HCT116 (cell line): ENCODE data around the gene SERF2. TPM values are rescaled to one million over a fixed set of nuclear protein-coding genes. Genes with fewer than 3 reads are reported as not detected.

Experiments used
- ATAC-seq: fragments of 200-7000 bp; cut with Tn5 transposase; 2 replicates; pipeline ENCODE4 v1.9.1; 2020; ENCODE audit warnings: mild to moderate bottlenecking, moderate library complexity
- BruUV-seq: library from RNA; stranded (reverse); fragments of 400-500 nt; replicated peaks from 2 replicates; lab custom pipeline; 2021; lab: Mats Ljungman, UMichigan
- CTCF ChIA-PET: fragments of 300-600 bp; sonication (Branson Sonifier 250); formaldehyde crosslinking; loops from one replicate; lab custom pipeline; 2021; ENCODE audit warnings: antibody characterized with exemption; lab: Charles Lee
- POLR2A ChIA-PET: fragments of 300-600, 350-600 bp; sonication (Branson Sonifier 250); formaldehyde crosslinking; loops from one replicate; lab custom pipeline; 2021; ENCODE audit warnings: antibody characterized with exemption; lab: Charles Lee
- RAD21 ChIA-PET, 2 experiments: fragments of 300-600 bp; sonication (Branson Sonifier 250); formaldehyde crosslinking; loops; one replicate each; lab custom pipeline; 2023; ENCODE audit warnings: low total read pairs in 2 of 2; ENCODE audit not compliant: uncharacterized antibody in 2 of 2, unreplicated experiment in 2 of 2, low non-redundant PET in 1 of 2; lab: Charles Lee
- DNase-seq: peaks from one replicate; pipeline ENCODE4 v3.0.0-alpha.2; 2010; ENCODE audit warnings: low read depth, low spot score
- H2AFZ ChIP-seq: fragments of 200-600 bp; shearing (Covaris generic), sonication (generic); 2 replicates; pipeline ENCODE4 v1.6.1; 2017; ENCODE audit warnings: low read depth, mixed run types, mixed read lengths, antibody characterized with exemption, low read length; ENCODE audit not compliant: poor library complexity, severe bottlenecking
- H3K27ac ChIP-seq: 2 replicates; pipeline ENCODE4 v1.5.1; 2012; ENCODE audit warnings: low read depth, low read length
- H3K27me3 ChIP-seq: fragments of 200-600 bp; sonication (generic); 2 replicates; pipeline ENCODE4 v1.6.1; 2016; ENCODE audit warnings: mixed run types, low read length, mixed read lengths; ENCODE audit not compliant: insufficient read depth
- H3K36me3 ChIP-seq, 2 experiments: fragments of 200-500 bp in 1 of 2; fragments of 200-600 bp in 1 of 2; sonication (Bioruptor generic) in 1 of 2; sonication (generic) in 1 of 2; 2 replicates each; pipeline versions ENCODE4 v1.5.1 to v1.6.1; 2014 to 2016; ENCODE audit warnings: low read length in 2 of 2, inconsistent platforms in 1 of 2, mixed read lengths in 1 of 2, mixed run types in 1 of 2; ENCODE audit not compliant: insufficient read depth in 2 of 2, control insufficient read depth in 1 of 2
- H3K4me1 ChIP-seq, 2 experiments: fragments of 200-600 bp in 1 of 2; sonication (generic) in 1 of 2; 2 replicates each; pipeline versions ENCODE4 v1.5.1 to v1.6.1; 2012 to 2017; ENCODE audit warnings: low read length in 2 of 2, inconsistent platforms in 1 of 2, mild to moderate bottlenecking in 1 of 2, mixed read lengths in 1 of 2, mixed run types in 1 of 2, moderate library complexity in 1 of 2; ENCODE audit not compliant: insufficient read depth in 2 of 2, control insufficient read depth in 1 of 2
- H3K4me2 ChIP-seq: fragments of 200-600 bp; sonication (generic); 2 replicates; pipeline ENCODE4 v1.6.1; 2017; ENCODE audit warnings: mixed run types, low read length, mixed read lengths
- H3K4me3 ChIP-seq, 2 experiments: fragments of 200-600 bp in 1 of 2; sonication (generic) in 1 of 2; replicated peaks in 1 of 2; 2 replicates each; pipeline ENCODE4 v1.5.1; 2011 to 2016; ENCODE audit warnings: low read length in 2 of 2, control low read depth in 1 of 2, low read depth in 1 of 2, mild to moderate bottlenecking in 1 of 2, mixed read lengths in 1 of 2, mixed run types in 1 of 2
- H3K79me2 ChIP-seq: fragments of 200-600 bp; sonication (generic); 2 replicates; pipeline ENCODE4 v1.6.1; 2017; ENCODE audit warnings: mild to moderate bottlenecking, mixed run types, low read length, moderate library complexity, mixed read lengths; ENCODE audit not compliant: insufficient read depth
- H3K9ac ChIP-seq: fragments of 200-600 bp; sonication (generic); 2 replicates; pipeline ENCODE4 v1.6.1; 2016; ENCODE audit warnings: low read length, mixed read lengths
- H3K9me2 ChIP-seq: fragments of 200-600 bp; sonication (generic), shearing (Covaris generic); 2 replicates; pipeline ENCODE4 v1.6.1; 2017; ENCODE audit warnings: mixed run types, mild to moderate bottlenecking, moderate library complexity; ENCODE audit not compliant: insufficient read depth
- H3K9me3 ChIP-seq, 2 experiments: fragments of 200-500 bp in 1 of 2; fragments of 200-600 bp in 1 of 2; sonication (Bioruptor generic) in 1 of 2; sonication (generic) in 1 of 2; 2 replicates each; pipeline ENCODE4 v1.6.1; 2014 to 2017; ENCODE audit warnings: low read length in 2 of 2, mixed read lengths in 2 of 2, inconsistent platforms in 1 of 2, low read depth in 1 of 2, mild to moderate bottlenecking in 1 of 2, mixed run types in 1 of 2, moderate library complexity in 1 of 2; ENCODE audit not compliant: control insufficient read depth in 1 of 2, insufficient read depth in 1 of 2
- H4K20me1 ChIP-seq: fragments of 200-600 bp; sonication (generic), shearing (Covaris generic); 2 replicates; pipeline ENCODE4 v1.6.1; 2017; ENCODE audit warnings: mixed run types, mild to moderate bottlenecking, moderate library complexity; ENCODE audit not compliant: insufficient read depth
- CBX3 ChIP-seq: IDR thresholded peaks from 2 replicates; pipeline ENCODE4 v1.6.1; 2012; ENCODE audit warnings: low read depth
- EGR1 ChIP-seq: IDR thresholded peaks from 2 replicates; pipeline ENCODE4 v1.6.1; 2012; ENCODE audit warnings: low read depth
- ELF1 ChIP-seq: IDR thresholded peaks from 2 replicates; pipeline ENCODE4 v1.6.1; 2012; ENCODE audit warnings: low read depth, borderline replicate concordance
- EZH2phosphoT487 ChIP-seq: fragments of 200-600 bp; IDR thresholded peaks from 2 replicates; pipeline ENCODE4 v1.6.1; 2018; ENCODE audit warnings: antibody characterized with exemption, borderline replicate concordance
- FOSL1 ChIP-seq: IDR thresholded peaks from 2 replicates; pipeline ENCODE4 v1.6.1; 2012; ENCODE audit warnings: low read depth
- JUND ChIP-seq: IDR thresholded peaks from 2 replicates; pipeline ENCODE4 v1.6.1; 2012
- POLR2AphosphoS5 ChIP-seq: IDR thresholded peaks from 2 replicates; pipeline ENCODE4 v1.6.1; 2011; ENCODE audit warnings: mild to moderate bottlenecking, low read depth, low read length, moderate library complexity
- RAD21 ChIP-seq: IDR thresholded peaks from 2 replicates; pipeline ENCODE4 v1.6.1; 2012; ENCODE audit warnings: low read depth, mild to moderate bottlenecking
- SIN3A ChIP-seq: IDR thresholded peaks from 2 replicates; pipeline ENCODE4 v1.6.1; 2012; ENCODE audit warnings: low read depth
- SP1 ChIP-seq: IDR thresholded peaks from 2 replicates; pipeline ENCODE4 v1.6.1; 2012; ENCODE audit warnings: low read depth
- SRF ChIP-seq: IDR thresholded peaks from 2 replicates; pipeline ENCODE4 v1.6.1; 2012; ENCODE audit warnings: low read depth
- ZNF274 ChIP-seq: fragments of 200-500 bp; sonication (Bioruptor generic); IDR thresholded peaks from 2 replicates; pipeline ENCODE4 v1.6.1; 2014; ENCODE audit warnings: mild to moderate bottlenecking, low read depth, low read length, inconsistent platforms
- intact Hi-C: fragments of 100-400 bp; cut with micrococcal nuclease; formaldehyde crosslinking; loops from 2 replicates; pipeline ENCODE4 v1.10.0; 2022
- total RNA-seq: library from RNA; stranded (reverse); gene quantifications from one replicate; pipeline ENCODE4 v1.2.1, GENCODE V29; 2021; ENCODE audit not compliant: unreplicated experiment
- TF ChIP-seq, protein P1 (sequence below): IDR thresholded peaks from 2 replicates; pipeline ENCODE4 v1.6.1; 2011; ENCODE audit warnings: mild to moderate bottlenecking, low read length, moderate library complexity; ENCODE audit not compliant: insufficient replicate concordance; ENCODE audit errors: extremely low read depth
- TF ChIP-seq, protein P2 (sequence below): IDR thresholded peaks from 2 replicates; pipeline ENCODE4 v1.6.1; 2012
- TF ChIP-seq, protein P3 (sequence below): IDR thresholded peaks from 2 replicates; pipeline ENCODE4 v1.6.1; 2012
- TF ChIP-seq, protein P4 (sequence below): IDR thresholded peaks from 2 replicates; pipeline ENCODE4 v1.6.1; 2012; ENCODE audit warnings: low read depth

Gene SERF2
- total RNA-seq, 1 experiment from 2014 or later, result 656 TPM

DNA sequence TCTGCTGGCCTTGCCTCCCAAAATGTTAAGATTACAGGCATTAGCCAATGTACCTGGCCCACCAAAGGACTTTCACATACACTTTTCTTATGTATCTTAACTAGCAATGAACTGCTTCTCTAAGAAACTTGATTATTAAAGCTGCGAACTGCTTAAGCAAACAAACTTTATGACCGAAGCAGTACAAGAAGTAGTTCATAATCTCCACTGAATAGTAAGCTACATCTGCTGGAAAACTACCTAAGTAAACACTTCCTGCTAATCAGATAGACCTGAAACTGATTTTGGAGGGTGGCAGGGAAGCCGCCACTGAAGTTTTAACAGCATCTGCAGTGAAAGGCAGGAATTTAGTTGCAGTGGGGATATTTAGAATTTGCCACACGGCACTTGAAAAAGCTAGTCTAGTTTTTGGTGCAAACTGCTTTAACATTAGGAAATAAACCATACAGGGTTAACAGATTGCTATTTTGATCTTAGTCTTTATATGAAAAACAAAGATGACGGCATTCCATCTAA is 16.4 kb downstream of the SERF2 start:
- TF ChIP-seq ELF1, result no peak
- TF ChIP-seq, protein P1, sequence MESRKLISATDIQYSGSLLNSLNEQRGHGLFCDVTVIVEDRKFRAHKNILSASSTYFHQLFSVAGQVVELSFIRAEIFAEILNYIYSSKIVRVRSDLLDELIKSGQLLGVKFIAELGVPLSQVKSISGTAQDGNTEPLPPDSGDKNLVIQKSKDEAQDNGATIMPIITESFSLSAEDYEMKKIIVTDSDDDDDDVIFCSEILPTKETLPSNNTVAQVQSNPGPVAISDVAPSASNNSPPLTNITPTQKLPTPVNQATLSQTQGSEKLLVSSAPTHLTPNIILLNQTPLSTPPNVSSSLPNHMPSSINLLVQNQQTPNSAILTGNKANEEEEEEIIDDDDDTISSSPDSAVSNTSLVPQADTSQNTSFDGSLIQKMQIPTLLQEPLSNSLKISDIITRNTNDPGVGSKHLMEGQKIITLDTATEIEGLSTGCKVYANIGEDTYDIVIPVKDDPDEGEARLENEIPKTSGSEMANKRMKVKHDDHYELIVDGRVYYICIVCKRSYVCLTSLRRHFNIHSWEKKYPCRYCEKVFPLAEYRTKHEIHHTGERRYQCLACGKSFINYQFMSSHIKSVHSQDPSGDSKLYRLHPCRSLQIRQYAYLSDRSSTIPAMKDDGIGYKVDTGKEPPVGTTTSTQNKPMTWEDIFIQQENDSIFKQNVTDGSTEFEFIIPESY, result no peak
- no peak for TF ChIP-seq EGR1
- TF ChIP-seq POLR2AphosphoS5, result no peak
- TF ChIP-seq, protein P2, sequence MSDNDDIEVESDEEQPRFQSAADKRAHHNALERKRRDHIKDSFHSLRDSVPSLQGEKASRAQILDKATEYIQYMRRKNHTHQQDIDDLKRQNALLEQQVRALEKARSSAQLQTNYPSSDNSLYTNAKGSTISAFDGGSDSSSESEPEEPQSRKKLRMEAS, result no peak
- TF ChIP-seq JUND, result no peak
- TF ChIP-seq ZNF274, result no peak
- no peak for TF ChIP-seq CBX3
- TF ChIP-seq RAD21, result no peak
- TF ChIP-seq, protein P3, sequence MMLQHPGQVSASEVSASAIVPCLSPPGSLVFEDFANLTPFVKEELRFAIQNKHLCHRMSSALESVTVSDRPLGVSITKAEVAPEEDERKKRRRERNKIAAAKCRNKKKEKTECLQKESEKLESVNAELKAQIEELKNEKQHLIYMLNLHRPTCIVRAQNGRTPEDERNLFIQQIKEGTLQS, result no peak
- no peak for TF ChIP-seq SIN3A
- no peak for TF ChIP-seq SP1
- TF ChIP-seq, protein P4, sequence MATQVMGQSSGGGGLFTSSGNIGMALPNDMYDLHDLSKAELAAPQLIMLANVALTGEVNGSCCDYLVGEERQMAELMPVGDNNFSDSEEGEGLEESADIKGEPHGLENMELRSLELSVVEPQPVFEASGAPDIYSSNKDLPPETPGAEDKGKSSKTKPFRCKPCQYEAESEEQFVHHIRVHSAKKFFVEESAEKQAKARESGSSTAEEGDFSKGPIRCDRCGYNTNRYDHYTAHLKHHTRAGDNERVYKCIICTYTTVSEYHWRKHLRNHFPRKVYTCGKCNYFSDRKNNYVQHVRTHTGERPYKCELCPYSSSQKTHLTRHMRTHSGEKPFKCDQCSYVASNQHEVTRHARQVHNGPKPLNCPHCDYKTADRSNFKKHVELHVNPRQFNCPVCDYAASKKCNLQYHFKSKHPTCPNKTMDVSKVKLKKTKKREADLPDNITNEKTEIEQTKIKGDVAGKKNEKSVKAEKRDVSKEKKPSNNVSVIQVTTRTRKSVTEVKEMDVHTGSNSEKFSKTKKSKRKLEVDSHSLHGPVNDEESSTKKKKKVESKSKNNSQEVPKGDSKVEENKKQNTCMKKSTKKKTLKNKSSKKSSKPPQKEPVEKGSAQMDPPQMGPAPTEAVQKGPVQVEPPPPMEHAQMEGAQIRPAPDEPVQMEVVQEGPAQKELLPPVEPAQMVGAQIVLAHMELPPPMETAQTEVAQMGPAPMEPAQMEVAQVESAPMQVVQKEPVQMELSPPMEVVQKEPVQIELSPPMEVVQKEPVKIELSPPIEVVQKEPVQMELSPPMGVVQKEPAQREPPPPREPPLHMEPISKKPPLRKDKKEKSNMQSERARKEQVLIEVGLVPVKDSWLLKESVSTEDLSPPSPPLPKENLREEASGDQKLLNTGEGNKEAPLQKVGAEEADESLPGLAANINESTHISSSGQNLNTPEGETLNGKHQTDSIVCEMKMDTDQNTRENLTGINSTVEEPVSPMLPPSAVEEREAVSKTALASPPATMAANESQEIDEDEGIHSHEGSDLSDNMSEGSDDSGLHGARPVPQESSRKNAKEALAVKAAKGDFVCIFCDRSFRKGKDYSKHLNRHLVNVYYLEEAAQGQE, result no peak
- no peak for TF ChIP-seq SRF
- TF ChIP-seq EZH2phosphoT487, result no peak
- TF ChIP-seq FOSL1, result no peak
- H3K27ac ChIP-seq, result no peak overlapping the region
- H4K20me1 ChIP-seq, result no peaks in the 10 kb centered on the region
- H3K4me3 ChIP-seq, result no peak overlapping the region
- no peaks in the 10 kb centered on the region for H3K27me3 ChIP-seq
- BruUV-seq, result no TSS peak
- H3K9me3 ChIP-seq, result no peaks in the 10 kb centered on the region
- peaks cover 69 to 70% of the 10 kb centered on the region in 2 experiments for H3K36me3 ChIP-seq
- H2AFZ ChIP-seq, result no peak overlapping the region
- DNase-seq (no peak), ATAC-seq (no peak)
- no peak overlapping the region for H3K4me2 ChIP-seq
- CTCF ChIA-PET, result no interaction called here
- no peaks in the 10 kb centered on the region for H3K9me2 ChIP-seq
- RAD21 ChIA-PET, result no interaction called here
- no peaks in the 10 kb centered on the region for H3K79me2 ChIP-seq
- no peaks in the 10 kb centered on the region for H3K4me1 ChIP-seq
- intact Hi-C loops, result no loop called here
- no peak overlapping the region for H3K9ac ChIP-seq
- POLR2A ChIA-PET, result no interaction called here
